ENCODE measurements around the gene NSD2. TPM values are rescaled to one million over a fixed set of nuclear protein-coding genes. Genes with fewer than 3 reads are reported as not detected.

Gene NSD2
- total RNA-seq, 2 donors from 2014 or later = 153 to 208 TPM

- Mint-ChIP-seq H3K9me3 (no peaks in the 10 kb centered on the region), H3K4me3 (no peak overlapping the region), H3K4me1 (no peaks in the 10 kb centered on the region), H3K27me3 (ENCODE audit: insufficient read depth) (no peaks in the 10 kb centered on the region), H3K36me3 (ENCODE audit: low read depth) (peaks cover 68% of the 10 kb centered on the region), H3K27ac (no peak overlapping the region)
- Histone ChIP-seq H3K4me3 (ENCODE audit: low read length) (no peak overlapping the region), H3K9ac (ENCODE audit: extremely low read depth, low read length, poor library complexity, severe bottlenecking) (no peak overlapping the region), H3K27ac (ENCODE audit: low read depth, low read length) (no peak overlapping the region), H3K4me1 (ENCODE audit: control insufficient read depth, insufficient read depth, low read length) (no peaks in the 10 kb centered on the region), H3K9me3 (ENCODE audit: control insufficient read depth, low read length) (no peaks in the 10 kb centered on the region), H3K27me3 (ENCODE audit: control insufficient read depth, insufficient read depth, low read length, poor library complexity, severe bottlenecking) (no peaks in the 10 kb centered on the region), H3K36me3 (ENCODE audit: control insufficient read depth, insufficient read depth, low read length) (peaks cover 66% of the 10 kb centered on the region)
- 91 to 100% methylated on average over 4 to 7 of the region's 7 CpGs for WGBS, 2 experiments (ENCODE audit: insufficient coverage in 1 of 2, insufficient read length in 1 of 2)
- no peak for DNase-seq
- no peak for TF ChIP-seq CTCF (conservative IDR thresholded peaks at IDR 0.05)
These were observed 34.5 kb upstream of the NSD2 start for GRCh38 chr4:1836650-1837049.

GRCh38 chr4:1837069-1837468 lies 34.1 kb upstream of the NSD2 start:
- no peak overlapping the region for H3K4me3 Mint-ChIP-seq
- H3K9me3 Mint-ChIP-seq = no peaks in the 10 kb centered on the region
- H3K4me3 ChIP-seq (ENCODE audit: low read length) = no peak overlapping the region
- H3K36me3 ChIP-seq (ENCODE audit: control insufficient read depth, insufficient read depth, low read length) = peaks cover 66% of the 10 kb centered on the region
- H3K9me3 ChIP-seq (ENCODE audit: control insufficient read depth, low read length) = no peaks in the 10 kb centered on the region
- peaks cover 67% of the 10 kb centered on the region for H3K36me3 Mint-ChIP-seq (ENCODE audit: low read depth)
- H3K27me3 ChIP-seq (ENCODE audit: control insufficient read depth, insufficient read depth, low read length, poor library complexity, severe bottlenecking) = no peaks in the 10 kb centered on the region
- H3K27ac ChIP-seq (ENCODE audit: low read depth, low read length) = no peak overlapping the region
- no peaks in the 10 kb centered on the region for H3K27me3 Mint-ChIP-seq (ENCODE audit: insufficient read depth)
- 93 to 95% methylated on average over 10 of the region's 10 CpGs for WGBS, 2 experiments (ENCODE audit: insufficient coverage in 1 of 2, insufficient read length in 1 of 2)
- no peaks in the 10 kb centered on the region for H3K4me1 ChIP-seq (ENCODE audit: control insufficient read depth, insufficient read depth, low read length)
- no peak for DNase-seq
- TF ChIP-seq CTCF (conservative IDR thresholded peaks at IDR 0.05) = no peak
- no peak overlapping the region for H3K9ac ChIP-seq (ENCODE audit: extremely low read depth, low read length, poor library complexity, severe bottlenecking)
- no peaks in the 10 kb centered on the region for H3K4me1 Mint-ChIP-seq
- H3K27ac Mint-ChIP-seq = no peak overlapping the region

GRCh38 chr4:1839282-1839681 lies 31.9 kb upstream of the NSD2 start:
- Histone ChIP-seq H3K9me3 (ENCODE audit: control insufficient read depth, low read length) (no peaks in the 10 kb centered on the region), H3K36me3 (ENCODE audit: control insufficient read depth, insufficient read depth, low read length) (peaks cover 55% of the 10 kb centered on the region), H3K9ac (ENCODE audit: extremely low read depth, low read length, poor library complexity, severe bottlenecking) (no peak overlapping the region), H3K4me1 (ENCODE audit: control insufficient read depth, insufficient read depth, low read length) (no peaks in the 10 kb centered on the region), H3K4me3 (ENCODE audit: low read length) (no peak overlapping the region), H3K27ac (ENCODE audit: low read depth, low read length) (no peak overlapping the region), H3K27me3 (ENCODE audit: control insufficient read depth, insufficient read depth, low read length, poor library complexity, severe bottlenecking) (no peaks in the 10 kb centered on the region)
- H3K27me3 Mint-ChIP-seq (ENCODE audit: insufficient read depth) = no peaks in the 10 kb centered on the region
- no peak overlapping the region for H3K4me3 Mint-ChIP-seq
- H3K9me3 Mint-ChIP-seq = no peaks in the 10 kb centered on the region
- no peak for TF ChIP-seq CTCF (conservative IDR thresholded peaks at IDR 0.05)
- 92 to 95% methylated on average over 2 to 7 of the region's 7 CpGs for WGBS, 2 experiments (ENCODE audit: insufficient coverage in 1 of 2, insufficient read length in 1 of 2)
- peaks cover 65% of the 10 kb centered on the region for H3K36me3 Mint-ChIP-seq (ENCODE audit: low read depth)
- no peaks in the 10 kb centered on the region for H3K4me1 Mint-ChIP-seq
- no peak for DNase-seq
- H3K27ac Mint-ChIP-seq = no peak overlapping the region
